ENCODE results near the gene NAT10.
"Not testable (repeated sequence)": the region's sequence is repeated elsewhere in the genome, so short reads cannot be mapped to it uniquely, and the experiment has no call there.

The NAT10 gene

DNA sequence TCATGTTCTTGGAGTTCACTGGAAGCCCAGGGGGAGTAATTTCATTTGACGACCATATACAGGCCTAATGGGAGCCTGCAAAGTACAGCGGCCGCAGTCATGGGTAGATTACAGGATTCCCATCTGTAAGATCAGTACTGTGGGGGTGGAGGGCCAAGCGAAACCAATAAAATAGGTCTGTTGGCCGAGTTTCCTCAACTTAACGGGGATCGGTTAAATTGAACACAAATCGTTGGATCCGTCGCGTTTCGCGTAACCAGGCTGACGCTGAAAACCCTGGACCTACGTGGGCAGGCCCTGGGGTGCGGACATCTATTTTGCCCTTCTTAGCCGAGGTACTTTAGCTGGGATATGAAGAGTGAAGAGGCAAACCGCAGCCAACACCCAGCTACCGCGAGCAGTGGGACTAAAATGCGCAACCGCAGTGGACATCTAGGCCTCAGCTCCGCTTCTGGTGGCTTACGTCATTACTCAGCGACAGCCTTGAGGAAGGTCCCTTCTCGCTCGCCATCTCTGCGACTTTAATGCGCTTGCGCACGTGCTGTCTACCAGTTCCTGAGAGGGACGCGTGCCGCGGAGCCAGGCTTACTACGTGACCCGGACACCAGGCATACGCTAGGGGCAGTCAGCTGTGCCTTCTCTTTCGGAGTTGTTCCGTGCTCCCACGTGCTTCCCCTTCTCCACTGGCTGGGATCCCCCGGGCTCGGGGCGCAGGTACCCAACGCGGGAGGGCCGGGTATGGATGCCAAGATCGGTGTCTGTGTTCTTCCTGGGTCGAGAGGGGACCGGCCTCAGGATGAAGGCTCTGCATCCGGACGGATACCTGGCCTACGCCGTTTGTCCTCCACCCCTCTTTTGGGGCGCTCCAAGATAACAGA, at the start of gene NAT10:
Gene NAT10 (plus strand): TSS at position 551 of the 878 bp plus-strand sequence. CDS start 2,597 bp downstream, outside the sequence.
- DNase-seq = peak; percentile 91 to 99 (median 93)
- intact Hi-C loops (cut with DNase I) = loop anchor here (1.0 to 5.0 kb wide), 3 partner anchors 54 to 252 kb away; partner anchors contain the start of genes ABTB2 and CAPRIN1

DNA sequence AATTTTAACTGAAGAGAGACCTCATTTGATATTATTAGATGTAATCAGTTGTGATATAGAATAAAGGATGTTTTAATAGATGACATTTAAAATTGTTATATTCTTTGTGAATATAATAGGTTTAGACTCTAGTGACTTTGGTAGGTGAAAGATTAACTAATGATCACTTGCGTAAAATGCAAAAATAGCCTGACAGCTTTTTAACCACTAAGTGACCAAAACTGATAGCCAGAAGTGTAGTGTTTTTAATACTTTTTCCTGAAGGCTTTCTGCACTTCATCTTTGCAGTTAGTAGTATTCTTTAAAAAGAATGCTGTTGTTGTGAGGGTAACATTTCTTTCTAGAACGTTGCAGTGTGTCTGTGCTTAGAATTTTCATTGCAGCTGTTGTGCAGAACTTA, 48.8 kb upstream of the NAT10 start:
- intact Hi-C loops (cut with DNase I) = no loop called here
- DNase-seq = no peak

DNA sequence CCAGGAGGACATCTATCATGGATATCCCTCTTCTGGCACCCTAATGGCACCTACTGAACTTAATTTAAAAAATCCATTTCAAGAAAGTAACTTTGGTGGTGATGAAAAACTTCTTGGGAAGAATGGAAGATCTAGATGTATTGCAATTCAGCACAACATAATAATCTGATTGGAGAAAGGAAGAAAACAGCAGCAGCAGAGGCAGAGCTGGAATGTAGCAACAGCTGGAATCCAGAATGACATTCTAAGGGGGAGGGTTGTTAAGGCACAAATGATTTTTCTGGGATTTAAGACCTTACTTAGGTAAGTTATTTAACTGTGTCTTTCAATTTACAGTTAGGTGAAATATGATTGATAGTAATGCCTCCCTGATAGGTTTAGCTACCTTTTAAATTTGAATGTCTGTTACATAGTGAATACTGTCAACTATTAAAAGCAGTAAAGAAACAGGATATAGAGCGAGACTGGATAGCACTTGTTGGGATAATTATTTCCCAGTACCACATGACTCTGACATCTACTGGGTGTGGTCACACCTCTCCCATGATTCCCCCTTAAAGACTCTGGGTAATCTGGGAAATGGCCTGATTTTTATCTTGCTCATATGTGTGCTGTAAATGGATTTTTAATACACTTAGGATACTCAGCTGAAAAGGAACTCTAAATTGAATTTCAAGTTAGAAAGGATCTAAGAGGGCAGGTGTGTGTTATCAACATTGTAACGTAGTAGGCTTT, 42.2 kb upstream of the NAT10 start:
- intact Hi-C loops (cut with DNase I) = no loop called here

DNA sequence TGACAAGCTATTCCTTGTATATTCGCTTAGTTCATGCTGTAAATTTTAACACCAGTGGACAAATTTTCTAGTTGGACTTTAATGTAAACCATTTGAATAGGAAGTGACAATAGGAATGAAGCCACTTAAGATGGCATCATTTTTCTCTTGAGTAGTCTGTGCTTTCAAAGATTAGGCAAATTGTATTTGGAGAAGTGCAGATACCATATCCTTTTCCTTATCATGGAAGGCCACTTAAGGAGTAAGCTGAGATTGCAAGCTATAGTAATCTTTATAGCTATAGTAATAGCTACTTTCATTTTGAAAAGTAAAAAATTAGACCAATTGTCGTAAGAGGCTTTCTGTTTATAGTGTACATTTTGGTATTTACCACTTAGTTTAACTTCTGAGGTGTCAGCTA, 41.1 kb upstream of the NAT10 start:
- intact Hi-C loops (cut with DNase I) = no loop called here
- no peak for DNase-seq

More for the DNA sequence above, 42.2 kb upstream of the NAT10 start:
- DNase-seq = no peak

DNA sequence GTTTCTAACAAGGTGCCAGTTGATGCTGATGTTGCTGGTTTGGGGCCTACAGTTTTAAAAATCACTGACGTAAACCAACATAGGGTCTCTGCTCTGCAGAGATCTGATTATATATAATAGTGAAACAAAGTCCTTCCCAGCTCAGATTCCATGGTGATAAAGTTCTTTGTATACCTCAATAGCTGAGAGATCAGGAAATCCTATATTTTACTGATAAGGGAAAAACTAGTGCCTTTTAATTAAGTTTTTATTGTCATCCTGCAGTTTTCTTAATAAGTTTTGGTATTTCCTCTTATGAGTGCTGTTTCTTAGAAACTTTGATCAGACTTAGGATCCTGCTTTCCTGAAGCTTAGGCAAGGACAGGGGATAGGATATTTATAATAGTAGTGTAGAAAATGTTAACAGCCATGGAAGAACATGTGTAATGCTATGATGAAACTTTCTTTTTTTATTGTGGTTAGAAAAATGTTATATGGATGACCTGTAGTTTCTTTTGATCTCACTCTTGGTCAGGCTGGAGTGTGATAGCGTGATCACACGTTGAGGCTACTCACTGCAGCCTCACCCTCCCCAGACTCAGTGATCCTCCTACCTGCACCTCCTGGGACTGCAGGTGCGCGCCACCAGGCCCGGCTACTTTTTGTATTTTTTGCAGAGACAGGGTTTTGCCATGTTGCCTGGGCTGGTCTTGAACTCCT, 39.8 kb upstream of the NAT10 start:
- intact Hi-C loops (cut with DNase I) = no loop called here

DNA sequence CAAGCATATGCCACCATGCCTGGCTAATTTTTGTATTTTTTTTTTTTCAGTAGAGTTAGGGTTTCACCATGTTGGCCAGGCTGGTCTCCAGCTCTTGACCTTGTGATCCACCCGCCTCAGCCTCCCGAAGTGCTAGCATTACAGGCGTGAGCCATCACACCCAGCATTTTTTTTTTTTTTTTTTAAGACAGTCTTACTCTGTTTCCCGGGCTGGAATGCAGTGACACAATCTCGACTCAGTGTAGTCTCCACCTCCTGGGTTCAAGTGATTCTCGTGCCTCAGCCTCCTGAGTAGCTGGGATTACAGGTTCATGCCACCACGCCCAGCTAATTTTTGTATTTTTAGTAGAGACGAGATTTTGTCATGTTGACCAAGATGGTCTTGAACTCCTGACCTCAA, 38.7 kb upstream of the NAT10 start:
- intact Hi-C loops (cut with DNase I) = not testable (repeated sequence)

More for the DNA sequence above, 39.8 kb upstream of the NAT10 start:
- DNase-seq = no peak

DNA sequence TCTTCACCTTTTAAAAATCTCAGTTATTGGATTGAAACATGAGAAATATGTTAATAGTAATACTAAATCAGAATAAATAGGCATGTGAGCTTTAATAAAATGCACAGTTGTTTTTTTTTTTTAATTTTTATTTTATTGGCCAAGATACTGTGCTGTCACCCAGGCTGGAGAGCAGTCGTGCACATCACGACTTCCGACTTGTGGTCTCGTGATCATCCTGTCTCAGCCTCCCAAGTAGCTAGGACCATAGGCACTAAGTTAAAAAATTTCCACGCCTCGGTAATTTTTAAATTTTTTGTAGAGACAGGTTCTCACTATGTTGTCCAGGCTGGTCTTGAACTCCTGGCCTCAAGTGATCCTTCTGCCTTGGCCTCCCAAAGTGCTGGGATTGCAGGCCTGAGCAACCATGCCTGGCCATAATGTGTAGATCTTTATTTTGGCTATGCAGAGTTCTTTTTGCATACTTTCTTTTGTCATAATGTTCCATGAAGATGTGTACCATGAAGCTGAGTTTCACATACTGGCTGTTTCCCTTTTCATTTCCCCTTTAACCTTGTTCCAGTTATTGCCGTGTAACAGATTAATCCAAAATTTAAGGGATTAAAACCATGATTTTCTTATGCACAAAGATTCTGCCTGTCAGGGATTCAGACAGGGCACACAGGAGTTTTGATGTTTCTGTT, 37.9 kb upstream of the NAT10 start:
- intact Hi-C loops (cut with DNase I) = no loop called here
- DNase-seq = no peak

More for the DNA sequence above, 38.7 kb upstream of the NAT10 start:
- DNase-seq = not testable (repeated sequence)

DNA sequence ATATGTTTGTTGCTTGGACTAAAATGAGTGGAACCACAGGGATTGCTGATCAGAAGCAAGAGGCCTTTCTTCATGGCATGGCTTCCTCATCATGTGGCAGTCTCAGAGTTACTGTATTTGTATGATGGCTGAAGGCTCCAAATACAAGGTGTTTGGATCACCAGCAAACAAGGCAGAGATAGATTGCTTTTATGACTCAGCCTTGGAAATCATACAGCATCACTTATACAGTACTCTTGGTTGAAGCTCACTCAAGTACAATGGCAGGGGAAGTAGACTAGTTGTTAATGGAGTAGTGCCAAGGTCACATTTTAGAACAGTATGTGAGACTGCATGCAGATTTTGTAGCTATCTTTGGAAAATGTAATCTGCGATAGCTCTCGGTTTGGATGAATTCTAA, 37.3 kb upstream of the NAT10 start:
- intact Hi-C loops (cut with DNase I) = no loop called here
- no peak for DNase-seq

DNA sequence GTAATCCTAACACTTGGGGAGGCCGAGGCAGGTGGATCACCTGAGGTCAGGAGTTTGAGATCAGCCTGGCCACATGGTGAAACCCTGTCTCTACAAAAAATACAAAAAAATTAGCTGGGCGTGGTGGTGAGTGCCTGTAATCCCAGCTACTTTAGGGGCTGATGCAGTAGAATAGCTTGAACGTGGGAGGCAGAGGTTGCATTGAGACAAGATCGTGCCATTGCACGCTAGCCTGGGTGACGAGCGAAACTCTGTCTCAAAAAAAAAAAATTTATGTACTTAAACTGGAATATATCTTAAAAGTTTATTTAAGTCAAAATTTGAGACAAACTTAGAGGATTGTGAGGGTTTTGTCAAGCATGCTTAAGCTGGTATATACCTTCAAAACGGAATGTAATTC, 34.1 kb upstream of the NAT10 start:
- intact Hi-C loops (cut with DNase I); DNase-seq: not testable (repeated sequence)

DNA sequence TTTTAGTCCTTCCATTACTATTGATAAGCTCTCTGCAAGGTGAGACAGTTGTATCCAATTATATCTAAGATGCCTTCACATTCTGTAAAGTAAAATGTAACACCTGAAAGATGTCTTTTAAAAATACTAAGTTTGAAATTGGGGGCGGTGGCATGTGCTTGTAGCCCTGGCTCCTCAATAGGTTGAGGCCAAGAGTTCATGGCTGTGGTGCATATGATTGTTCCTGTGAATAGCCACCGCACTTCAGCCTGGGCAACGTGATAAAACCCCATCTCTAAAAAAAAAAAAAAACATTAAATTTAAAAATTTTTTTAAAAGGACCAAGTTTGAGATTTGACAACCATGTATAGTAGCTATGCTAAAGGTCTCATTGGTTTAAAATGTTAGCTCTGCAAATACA, 33.4 kb upstream of the NAT10 start:
- intact Hi-C loops (cut with DNase I) = no loop called here
- no peak for DNase-seq

DNA sequence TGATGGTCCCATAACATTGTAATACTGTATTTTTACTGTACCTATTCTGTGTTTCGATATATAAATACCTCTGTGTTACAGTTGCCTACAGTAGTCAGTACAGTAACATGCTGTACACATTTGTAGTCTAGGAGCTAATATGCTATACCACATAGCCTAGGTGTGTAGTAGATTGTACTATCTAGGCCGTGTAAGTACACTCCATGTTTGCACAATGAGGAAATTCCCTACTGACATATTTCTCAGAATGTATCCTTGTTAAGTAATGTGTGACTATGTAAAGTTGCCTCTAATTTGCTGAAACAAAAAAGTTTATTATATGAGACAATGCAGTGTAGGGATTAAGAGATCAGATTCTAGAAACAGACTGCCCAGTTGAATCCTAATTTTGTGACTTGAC, 32.6 kb upstream of the NAT10 start:
- no peak for DNase-seq
- intact Hi-C loops (cut with DNase I) = no loop called here

DNA sequence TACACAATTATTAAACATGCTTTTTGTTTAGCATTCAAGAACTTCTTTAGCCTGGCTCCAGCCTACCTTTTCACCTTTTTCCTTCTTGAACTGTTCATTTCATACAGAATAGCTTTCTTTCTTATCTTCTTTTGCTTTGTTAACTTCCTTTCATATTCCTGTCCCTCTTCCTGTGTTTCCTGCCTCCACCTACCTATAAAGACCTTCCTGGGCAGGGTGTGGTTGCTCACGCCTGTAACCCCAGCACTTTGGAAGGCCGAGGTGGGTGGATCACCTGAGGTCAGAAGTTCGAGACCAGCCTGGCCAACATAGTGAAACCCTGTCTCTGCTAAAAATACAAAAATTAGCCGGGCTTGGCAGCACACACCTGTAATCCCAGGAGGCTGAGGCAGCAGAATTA, 31.0 kb upstream of the NAT10 start:
- no peak for DNase-seq

DNA sequence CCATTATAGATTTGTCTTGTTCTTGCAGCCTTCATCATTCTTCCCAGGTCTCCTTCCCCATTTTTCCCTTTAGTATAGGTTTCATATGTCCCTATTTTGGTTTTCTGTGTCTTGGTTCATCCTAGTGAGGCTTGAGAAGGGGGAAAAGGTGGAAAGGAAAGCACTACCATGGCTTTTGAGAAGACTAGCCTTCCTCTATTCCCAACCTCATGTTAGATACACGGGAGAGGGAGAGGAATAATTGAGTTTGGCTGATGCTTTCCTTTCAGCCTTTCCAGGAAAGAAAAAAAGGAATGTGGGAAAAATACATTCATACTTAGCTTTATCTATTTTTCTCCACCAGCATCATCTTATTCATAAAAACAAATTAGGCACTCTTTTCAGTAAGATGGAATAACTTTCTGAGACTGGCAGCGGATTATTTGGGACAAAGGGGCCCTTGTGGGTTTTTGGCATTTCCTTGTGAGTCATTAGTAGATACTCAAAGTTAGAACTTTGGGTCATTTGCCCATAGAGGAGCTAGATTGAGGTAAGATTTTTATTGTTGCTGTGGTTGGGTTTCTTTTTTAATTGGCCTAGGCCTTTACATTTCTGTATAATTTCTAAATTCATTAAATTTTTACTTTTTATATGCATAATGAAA, 30.1 kb upstream of the NAT10 start:
- no peak for DNase-seq
- intact Hi-C loops (cut with DNase I) = no loop called here

More for the DNA sequence above, 31.0 kb upstream of the NAT10 start:
- intact Hi-C loops (cut with DNase I) = no loop called here

DNA sequence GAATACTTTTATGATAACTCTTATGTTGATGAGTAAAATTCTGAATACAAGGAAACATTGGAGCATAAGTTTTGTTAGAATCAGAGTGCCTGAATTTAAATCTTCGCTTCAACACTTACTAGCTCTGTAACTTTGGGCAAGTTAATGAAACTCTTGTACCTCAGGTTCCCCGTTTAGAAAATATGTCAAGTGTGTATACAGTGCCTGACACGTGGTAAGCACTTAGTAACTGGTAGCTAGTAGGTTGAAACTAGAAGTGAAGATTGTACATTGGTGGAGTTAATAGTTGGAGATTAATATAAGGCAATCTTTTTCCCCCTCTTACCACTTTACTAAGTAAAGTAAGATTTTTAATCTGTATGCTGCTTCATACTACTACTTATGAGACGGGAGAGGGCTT, 24.8 kb upstream of the NAT10 start:
- intact Hi-C loops (cut with DNase I) = no loop called here
- no peak for DNase-seq

DNA sequence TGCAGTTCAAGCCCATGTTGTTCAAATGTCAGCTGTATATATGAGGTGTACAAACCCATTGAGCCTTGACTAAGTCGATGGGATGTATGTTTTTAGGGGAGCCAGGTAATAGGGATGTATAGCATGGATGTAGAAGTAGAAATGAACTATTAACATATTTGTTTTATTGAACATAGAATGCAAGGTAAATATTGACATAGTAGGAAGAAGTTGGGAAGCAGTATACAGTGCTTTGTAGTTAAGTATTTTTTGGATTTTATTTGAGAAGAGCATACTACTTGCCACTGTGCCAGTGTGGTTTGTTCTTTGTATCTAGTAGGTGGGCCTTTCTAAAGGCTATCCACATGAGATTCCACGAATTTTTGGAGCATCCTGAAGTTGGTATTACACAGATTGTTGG, 20.8 kb upstream of the NAT10 start:
- intact Hi-C loops (cut with DNase I) = no loop called here
- no peak for DNase-seq

DNA sequence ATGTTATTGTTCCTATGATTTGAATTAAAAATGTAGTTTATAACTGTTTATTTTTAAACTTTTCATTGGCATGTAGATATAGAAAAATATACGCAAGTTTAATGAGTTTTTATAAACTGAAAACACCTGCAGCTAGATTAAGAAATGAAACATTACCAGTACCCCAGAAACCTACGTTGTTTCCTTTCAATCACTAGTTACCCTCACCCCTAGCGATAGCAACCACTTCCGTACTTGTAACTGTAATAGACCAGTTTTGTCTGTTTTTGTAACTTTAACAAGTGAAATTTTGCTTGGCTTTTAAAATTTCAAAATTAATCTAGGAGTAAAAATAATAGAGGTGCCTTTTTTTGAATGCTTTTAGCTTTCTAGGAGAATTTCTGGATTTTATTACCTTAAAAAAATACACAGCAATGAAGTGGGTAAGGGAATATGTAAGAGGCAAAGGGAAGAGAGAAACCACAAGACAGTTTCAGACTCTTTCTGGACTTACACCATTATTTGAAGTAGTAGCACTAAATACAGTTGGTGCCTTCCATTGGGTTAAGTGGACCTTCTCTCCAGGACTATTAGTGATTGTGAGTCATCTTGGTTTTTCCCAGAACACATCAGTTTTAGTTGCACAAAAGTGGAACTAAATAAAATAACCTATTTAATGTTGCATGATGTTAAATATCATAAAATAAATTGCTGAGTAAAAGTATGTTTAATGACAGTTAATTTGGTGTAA, 18.7 kb upstream of the NAT10 start:
- no peak for DNase-seq
- intact Hi-C loops (cut with DNase I) = no loop called here

DNA sequence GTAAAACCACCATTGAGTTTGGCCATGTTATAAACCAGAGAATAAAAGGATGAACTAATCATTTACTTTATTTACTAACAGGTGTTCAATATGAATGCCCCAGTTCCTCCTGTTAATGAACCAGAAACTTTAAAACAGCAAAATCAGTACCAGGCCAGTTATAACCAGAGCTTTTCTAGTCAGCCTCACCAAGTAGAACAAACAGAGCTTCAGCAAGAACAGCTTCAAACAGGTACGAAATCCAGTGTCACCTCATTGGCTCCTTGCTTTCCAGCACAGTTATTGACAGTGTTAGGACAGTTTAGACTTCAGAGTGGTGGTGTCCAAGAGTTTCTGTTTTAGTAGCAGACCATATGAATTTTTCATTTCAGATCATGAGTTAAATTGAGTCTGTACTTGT, 13.6 kb upstream of the NAT10 start:
- no peak for DNase-seq
- intact Hi-C loops (cut with DNase I) = no loop called here

DNA sequence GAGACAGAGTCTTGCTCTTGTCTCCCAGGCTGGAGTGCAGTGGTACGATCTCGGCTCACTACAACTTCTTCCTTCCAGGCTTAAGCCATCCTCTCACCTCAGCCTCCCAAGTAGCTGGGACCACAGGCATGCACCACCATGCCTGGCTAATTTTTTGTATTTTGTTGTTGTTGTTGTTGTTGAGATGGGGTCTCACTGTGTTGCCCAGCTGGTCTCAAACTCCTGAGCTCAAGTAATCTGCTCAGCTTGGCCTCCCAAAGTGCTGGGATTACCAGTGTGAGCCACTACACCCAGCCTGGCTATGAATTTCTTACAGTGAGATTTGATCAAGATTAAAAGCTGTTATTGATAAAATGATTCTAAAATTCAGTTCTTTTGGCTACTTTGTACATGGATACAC, 10.5 kb upstream of the NAT10 start:
- intact Hi-C loops (cut with DNase I); DNase-seq: not testable (repeated sequence)

DNA sequence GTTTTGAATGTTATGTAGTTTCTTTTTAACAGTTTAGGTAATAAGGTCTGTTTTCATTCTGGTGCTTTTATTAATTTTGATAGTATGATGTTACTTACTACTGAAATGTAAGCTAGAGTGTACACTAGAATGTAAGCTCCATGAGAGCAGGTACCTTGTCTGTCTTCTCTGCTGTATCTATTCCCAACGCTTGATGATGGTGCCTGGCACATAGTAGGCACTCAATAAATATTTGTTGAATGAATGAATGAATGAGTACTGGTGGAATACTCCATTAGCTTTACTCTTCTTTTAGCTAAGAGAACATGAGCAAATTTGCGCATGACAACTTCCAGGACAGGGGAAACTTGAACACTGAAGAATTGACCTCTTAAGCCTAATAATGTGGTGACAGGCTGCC, 6.6 kb upstream of the NAT10 start:
- DNase-seq = no peak
- intact Hi-C loops (cut with DNase I) = no loop called here

Data from posterior cingulate gyrus (tissue), 11 donors.